ENCODE results near the gene SLC24A1.

DNA sequence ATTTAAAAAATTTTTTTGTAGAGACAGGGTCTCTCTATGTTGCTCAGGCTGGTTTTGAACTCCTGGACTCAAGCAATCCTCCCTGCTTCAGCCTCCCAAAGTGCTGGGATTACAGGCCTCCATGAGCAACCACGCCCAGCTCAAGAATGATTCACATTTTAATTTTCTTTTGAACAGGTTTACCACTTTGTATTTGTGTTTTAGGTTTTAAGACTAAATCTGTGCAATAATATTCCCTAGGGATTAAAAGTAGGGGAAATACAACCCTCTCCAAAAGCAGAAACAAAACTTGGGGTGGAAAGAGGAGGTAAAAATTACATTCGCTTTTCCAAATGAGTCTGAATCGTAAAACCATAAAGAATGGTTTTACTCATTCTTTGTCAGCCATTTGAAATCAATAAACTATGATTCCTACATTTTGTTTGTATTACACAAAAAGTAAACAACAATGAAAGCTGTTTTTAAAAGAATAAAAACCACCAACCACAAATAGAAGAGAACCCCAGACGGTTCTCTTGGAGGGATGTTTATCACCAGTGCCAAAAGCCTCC, 37.8 kb downstream of the SLC24A1 start:
- TF ChIP-seq CTCF (IDR thresholded peaks at IDR 0.05) (no peak), POLR2A (IDR thresholded peaks at IDR 0.05) (no peak)

Measured in adrenal gland (tissue), 5 donors.